C4-2B (cell line): ENCODE measurements around the gene CXCR4.

Experiments used
- ZFX ChIP-seq: fragments of 450-650 bp; IDR thresholded peaks from 2 replicates; pipeline ENCODE4 v1.6.1; 2017
- TF ChIP-seq, protein P1 (sequence below): fragments of 450-650 bp; conservative IDR thresholded peaks from 2 replicates; pipeline ENCODE4 v1.5.1; 2017; ENCODE audit warnings: mild to moderate bottlenecking

- TF ChIP-seq, protein P1, sequence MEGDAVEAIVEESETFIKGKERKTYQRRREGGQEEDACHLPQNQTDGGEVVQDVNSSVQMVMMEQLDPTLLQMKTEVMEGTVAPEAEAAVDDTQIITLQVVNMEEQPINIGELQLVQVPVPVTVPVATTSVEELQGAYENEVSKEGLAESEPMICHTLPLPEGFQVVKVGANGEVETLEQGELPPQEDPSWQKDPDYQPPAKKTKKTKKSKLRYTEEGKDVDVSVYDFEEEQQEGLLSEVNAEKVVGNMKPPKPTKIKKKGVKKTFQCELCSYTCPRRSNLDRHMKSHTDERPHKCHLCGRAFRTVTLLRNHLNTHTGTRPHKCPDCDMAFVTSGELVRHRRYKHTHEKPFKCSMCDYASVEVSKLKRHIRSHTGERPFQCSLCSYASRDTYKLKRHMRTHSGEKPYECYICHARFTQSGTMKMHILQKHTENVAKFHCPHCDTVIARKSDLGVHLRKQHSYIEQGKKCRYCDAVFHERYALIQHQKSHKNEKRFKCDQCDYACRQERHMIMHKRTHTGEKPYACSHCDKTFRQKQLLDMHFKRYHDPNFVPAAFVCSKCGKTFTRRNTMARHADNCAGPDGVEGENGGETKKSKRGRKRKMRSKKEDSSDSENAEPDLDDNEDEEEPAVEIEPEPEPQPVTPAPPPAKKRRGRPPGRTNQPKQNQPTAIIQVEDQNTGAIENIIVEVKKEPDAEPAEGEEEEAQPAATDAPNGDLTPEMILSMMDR = no peak
- TF ChIP-seq ZFX = no peak
These were observed 15.6 kb upstream of the CXCR4 start for GRCh38 chr2:136133586-136133985.
